Skeletal muscle satellite cell (primary cell): ENCODE measurements around the gene SFXN5.
"Not testable (repeated sequence)": the region's sequence is repeated elsewhere in the genome, so short reads cannot be mapped to it uniquely, and the experiment has no call there.

Experiments
- H3K27me3 ChIP-seq: 2 replicates; pipeline ENCODE4 v1.7.0; 2013; ENCODE audit warnings: low read length; ENCODE audit not compliant: control insufficient read depth, insufficient read depth
- H3K36me3 ChIP-seq: 2 replicates; pipeline ENCODE4 v1.7.0; 2013; ENCODE audit warnings: mild to moderate bottlenecking, control low read depth, low read length; ENCODE audit not compliant: insufficient read depth
- H3K4me1 ChIP-seq: 2 replicates; pipeline ENCODE4 v1.7.0; 2013; ENCODE audit warnings: low read length; ENCODE audit not compliant: control insufficient read depth, insufficient read depth
- H3K4me2 ChIP-seq: 2 replicates; pipeline ENCODE4 v1.7.0; 2013; ENCODE audit warnings: mild to moderate bottlenecking, low read length
- H3K4me3 ChIP-seq: 2 replicates; pipeline ENCODE4 v1.7.0; 2013; ENCODE audit warnings: low read length
- H3K9ac ChIP-seq: 2 replicates; pipeline ENCODE4 v1.7.0; 2013; ENCODE audit warnings: mild to moderate bottlenecking, low read depth, low read length, moderate library complexity
- H3K9me3 ChIP-seq: replicated peaks from 2 replicates; pipeline ENCODE4 v1.7.0; 2013; ENCODE audit warnings: mild to moderate bottlenecking, control low read depth, low read length

Gene SFXN5

DNA sequence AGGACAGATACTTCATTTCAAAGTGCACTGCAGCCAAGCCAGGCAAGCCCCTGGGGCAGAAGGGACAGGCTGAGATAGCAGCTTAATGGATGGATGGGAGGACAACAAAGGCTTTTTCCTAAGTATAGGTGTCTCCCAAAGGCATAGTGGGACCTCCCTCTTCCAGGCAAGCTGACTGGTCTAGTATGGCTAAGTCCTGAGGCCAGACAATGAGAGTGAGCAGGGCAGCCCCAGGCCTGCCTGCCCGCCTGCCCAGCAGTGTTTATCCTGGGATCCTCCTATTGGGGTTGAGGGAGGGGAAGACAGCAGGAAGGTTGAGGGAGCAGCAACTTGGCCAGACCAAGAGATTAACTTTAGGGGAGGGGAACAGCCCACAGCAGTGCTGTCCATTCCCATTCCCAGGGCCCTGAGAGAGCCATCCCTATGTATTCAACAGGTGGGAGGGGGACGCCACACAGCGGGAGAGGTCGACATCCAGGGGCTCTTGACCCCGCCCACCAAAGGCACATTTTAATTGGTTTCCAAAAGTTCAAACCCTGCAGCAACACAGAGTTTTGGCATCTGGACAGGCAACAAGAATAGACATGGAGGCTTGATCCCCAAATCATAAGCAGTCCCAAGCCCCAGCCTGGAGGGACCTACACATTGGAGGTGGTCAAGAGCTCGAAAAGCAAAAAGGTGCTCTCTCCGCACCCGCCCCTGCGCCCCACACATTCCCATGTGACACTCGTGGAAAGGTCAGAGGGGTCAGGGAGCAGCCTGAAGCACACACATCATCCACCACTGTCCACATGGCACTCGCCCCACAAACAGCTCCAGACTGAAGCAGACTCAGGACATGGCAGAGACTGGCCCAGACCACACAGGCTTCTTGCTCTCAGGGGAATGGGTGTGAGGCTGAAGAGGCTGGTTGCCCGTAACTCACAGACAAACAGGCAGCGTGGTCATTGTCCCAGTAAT lies 2.9 kb upstream of the SFXN5 start:
- Histone ChIP-seq H3K4me1 (peaks cover 14% of the 10 kb centered on the region), H3K9me3 (no peaks in the 10 kb centered on the region), H3K4me3 (no peak overlapping the region), H3K27me3 (no peaks in the 10 kb centered on the region), H3K9ac (no peak overlapping the region), H3K4me2 (no peak overlapping the region), H3K36me3 (peaks cover 32% of the 10 kb centered on the region)

DNA sequence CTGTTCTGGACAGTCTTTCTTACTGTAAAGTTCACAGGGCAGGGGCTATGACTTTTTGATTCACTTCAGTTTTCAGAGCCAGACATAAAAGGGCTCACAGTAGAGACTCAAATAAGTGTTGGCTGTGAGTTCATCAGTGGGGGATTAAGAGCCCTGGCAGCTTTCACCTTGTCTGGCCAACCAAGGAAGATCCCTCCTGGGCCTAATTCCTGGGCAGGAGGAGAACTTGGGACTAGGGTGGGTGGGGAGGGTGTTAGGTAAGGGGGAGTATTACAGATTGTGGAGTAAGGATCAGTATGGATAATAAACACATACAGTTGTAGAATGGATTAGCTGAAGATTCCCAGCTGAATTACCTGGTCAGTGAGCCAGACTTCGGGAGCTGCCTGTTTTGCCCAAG lies 904 bp upstream of the SFXN5 start:
- H3K9me3 ChIP-seq: no peaks in the 10 kb centered on the region
- H3K36me3 ChIP-seq: peaks cover 22% of the 10 kb centered on the region
- peak overlapping the region; percentile 96 for H3K4me2 ChIP-seq
- peaks cover 19% of the 10 kb centered on the region for H3K4me1 ChIP-seq
- H3K4me3 ChIP-seq: peak overlapping the region; percentile 92
- peak overlapping the region; percentile 93 for H3K9ac ChIP-seq
- no peaks in the 10 kb centered on the region for H3K27me3 ChIP-seq

DNA sequence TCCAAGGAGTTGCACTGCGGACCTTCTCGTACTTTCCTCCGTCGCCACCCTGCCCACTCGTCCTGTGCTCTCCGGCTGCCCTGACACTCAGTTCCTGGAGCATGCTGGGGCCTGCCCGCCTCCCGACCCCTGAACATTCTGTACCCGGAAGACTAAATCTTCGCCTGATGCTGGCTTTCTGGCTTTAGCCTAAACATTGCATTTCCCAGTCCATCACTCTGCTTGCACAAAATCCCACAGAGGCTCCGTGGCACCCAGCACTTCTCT lies 550 bp upstream of the SFXN5 start:
- peak overlapping the region; percentile 96 for H3K4me2 ChIP-seq
- no peaks in the 10 kb centered on the region for H3K9me3 ChIP-seq
- peak overlapping the region; percentile 93 for H3K9ac ChIP-seq
- peak overlapping the region; percentile 92 for H3K4me3 ChIP-seq
- peaks cover 22% of the 10 kb centered on the region for H3K36me3 ChIP-seq
- no peaks in the 10 kb centered on the region for H3K27me3 ChIP-seq
- H3K4me1 ChIP-seq: peaks cover 19% of the 10 kb centered on the region

DNA sequence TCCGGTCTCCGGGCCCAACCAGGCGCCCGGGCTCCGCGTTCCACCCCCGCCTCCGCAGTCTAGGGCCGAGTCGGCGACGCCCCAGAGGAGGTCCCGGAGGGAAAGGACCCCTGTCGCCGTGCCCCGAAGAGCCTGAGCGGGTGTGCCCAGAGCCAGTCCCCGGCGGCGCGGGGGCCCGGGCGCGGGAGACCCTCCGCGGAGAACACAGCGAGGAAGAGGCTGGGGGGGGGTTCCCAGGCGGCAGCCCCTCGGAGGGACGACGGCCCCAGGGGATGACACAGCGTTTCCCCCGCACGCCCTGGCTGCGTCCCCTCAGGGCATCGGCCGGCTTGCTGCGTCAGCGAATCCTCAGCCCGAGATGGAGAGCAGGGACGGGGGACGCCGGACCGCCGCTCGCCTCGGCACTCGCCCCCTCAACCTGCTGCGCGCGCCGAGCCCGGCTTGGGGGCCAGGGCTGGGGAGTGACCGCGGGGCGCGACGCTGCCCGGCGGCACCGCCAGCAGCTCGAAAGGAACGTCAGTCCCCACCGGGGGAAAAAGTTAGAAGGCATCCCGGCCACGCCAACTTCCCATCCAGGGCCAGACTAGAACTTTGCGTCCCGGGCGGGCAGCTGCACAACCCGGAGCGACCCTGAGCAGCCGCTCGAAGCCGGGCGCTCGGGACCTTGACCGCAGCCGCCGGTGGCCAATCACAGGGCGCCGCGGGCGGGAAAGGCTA lies 711 bp downstream of the SFXN5 start:
- peaks cover 19% of the 10 kb centered on the region for H3K4me1 ChIP-seq
- H3K4me3 ChIP-seq: peak overlapping the region; percentile 92
- peaks cover 19% of the 10 kb centered on the region for H3K36me3 ChIP-seq
- H3K9ac ChIP-seq: peak overlapping the region; percentile 93
- no peaks in the 10 kb centered on the region for H3K9me3 ChIP-seq
- no peaks in the 10 kb centered on the region for H3K27me3 ChIP-seq
- peak overlapping the region; percentile 96 for H3K4me2 ChIP-seq

DNA sequence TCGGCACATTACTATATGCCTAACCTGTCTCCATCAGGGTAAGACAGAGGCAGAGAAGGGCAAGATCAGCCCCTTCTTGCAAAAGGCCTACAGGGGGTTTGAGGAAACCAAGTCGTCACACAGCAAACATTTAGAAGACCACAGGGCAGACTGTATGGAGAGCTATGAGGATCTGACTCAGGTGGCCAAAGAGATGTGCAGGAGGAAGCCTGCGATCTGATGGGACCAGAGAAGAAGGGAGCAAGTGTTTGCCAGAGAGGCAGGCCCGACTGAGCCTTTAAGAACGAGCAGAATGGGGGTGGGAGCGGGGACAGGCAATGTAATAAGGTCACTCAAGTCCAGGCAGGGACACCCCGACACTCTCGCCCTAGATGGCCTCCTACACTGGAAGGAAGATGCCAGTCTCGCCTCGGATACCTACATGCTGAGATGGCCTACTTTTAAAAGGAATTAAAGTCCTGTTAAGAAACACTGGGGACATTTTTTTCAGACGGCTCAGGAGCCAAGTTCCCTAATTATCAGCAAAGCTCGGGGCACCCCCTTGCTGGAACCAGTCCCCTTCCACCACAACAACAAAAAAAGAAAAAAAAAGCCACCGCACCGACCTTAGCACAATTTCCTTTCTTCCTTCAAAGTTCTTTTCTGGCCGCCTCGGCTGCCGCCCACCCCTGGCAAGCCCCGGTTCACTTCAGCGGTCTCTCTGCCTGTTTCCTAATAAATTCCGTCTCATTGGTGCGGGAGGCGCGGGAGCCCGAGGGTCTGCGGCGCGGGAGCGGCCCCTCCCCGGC lies 1.5 kb downstream of the SFXN5 start:
- Histone ChIP-seq H3K27me3 (no peaks in the 10 kb centered on the region), H3K4me1 (peaks cover 19% of the 10 kb centered on the region)

GRCh38 chr2:73069041-73069854 lies 2.3 kb downstream of the SFXN5 start:
- Histone ChIP-seq H3K9me3 (no peaks in the 10 kb centered on the region), H3K36me3 (peaks cover 7% of the 10 kb centered on the region), H3K4me1 (peaks cover 26% of the 10 kb centered on the region), H3K27me3 (no peaks in the 10 kb centered on the region), H3K4me2 (peak overlapping the region; percentile 96), H3K9ac (peak overlapping the region; percentile 93), H3K4me3 (peak overlapping the region; percentile 92)

More for the DNA sequence above, 1.5 kb downstream of the SFXN5 start:
- peak overlapping the region; percentile 96 for H3K4me2 ChIP-seq
- H3K36me3 ChIP-seq: peaks cover 14% of the 10 kb centered on the region
- H3K9ac ChIP-seq: peak overlapping the region; percentile 93
- no peaks in the 10 kb centered on the region for H3K9me3 ChIP-seq
- H3K4me3 ChIP-seq: peak overlapping the region; percentile 92

DNA sequence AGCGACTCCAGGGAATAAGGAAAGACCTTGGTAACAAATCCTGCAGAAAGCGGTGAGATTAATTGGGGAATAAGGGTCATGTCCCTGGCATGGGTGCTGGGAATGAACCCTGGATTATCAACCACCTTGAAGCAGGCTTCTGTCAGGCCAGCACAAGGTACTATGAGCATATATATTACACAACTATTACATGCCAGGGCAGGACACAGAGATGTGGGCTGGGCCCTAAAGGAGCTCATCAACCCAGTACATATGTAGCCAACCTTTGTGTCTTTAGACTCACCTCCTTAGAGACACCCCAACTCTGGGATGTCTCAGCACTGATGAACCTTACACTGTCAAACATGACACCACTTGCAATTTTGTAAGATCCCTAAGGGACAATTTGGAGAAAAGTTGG lies 3.4 kb downstream of the SFXN5 start:
- no peaks in the 10 kb centered on the region for H3K9me3 ChIP-seq
- no peak overlapping the region for H3K4me3 ChIP-seq
- H3K9ac ChIP-seq: no peak overlapping the region
- no peak overlapping the region for H3K4me2 ChIP-seq
- H3K27me3 ChIP-seq: no peaks in the 10 kb centered on the region
- no peaks in the 10 kb centered on the region for H3K36me3 ChIP-seq
- H3K4me1 ChIP-seq: peaks cover 37% of the 10 kb centered on the region

- H3K9me3 ChIP-seq: no peaks in the 10 kb centered on the region
- no peak overlapping the region for H3K9ac ChIP-seq
- H3K27me3 ChIP-seq: no peaks in the 10 kb centered on the region
- no peak overlapping the region for H3K4me3 ChIP-seq
- H3K36me3 ChIP-seq: no peaks in the 10 kb centered on the region
- H3K4me2 ChIP-seq: no peak overlapping the region
- peaks cover 39% of the 10 kb centered on the region for H3K4me1 ChIP-seq
Observed at GRCh38 chr2:73067043-73067442, 4.5 kb downstream of the SFXN5 start.

DNA sequence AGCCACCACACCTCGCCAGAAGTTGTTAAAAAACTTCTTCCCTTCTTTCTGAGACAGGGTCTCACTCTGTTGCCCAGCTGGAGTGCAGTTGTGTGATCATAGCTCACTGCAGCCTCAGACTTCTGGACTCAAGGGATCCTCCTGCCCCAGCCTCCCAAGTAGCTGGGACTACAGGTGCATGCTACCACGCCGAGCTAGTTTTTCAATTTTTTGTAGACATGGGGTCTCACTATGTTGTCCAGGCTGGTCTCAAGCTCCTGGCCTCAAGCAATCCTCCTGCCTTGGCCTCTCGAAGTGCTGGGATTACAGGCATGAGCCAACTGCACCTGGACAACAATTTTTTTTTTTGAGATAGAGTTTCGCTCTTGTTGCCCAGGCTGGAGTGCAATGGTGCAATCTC lies 6.4 kb downstream of the SFXN5 start:
- H3K27me3 ChIP-seq: not testable (repeated sequence)

GRCh38 chr2:73063909-73064875 lies 7.3 kb downstream of the SFXN5 start:
- Histone ChIP-seq H3K4me2 (peak overlapping the region; percentile 57), H3K4me3 (peak overlapping the region; percentile 10), H3K4me1 (peaks cover 27% of the 10 kb centered on the region), H3K27me3 (no peaks in the 10 kb centered on the region), H3K36me3 (no peaks in the 10 kb centered on the region), H3K9me3 (no peaks in the 10 kb centered on the region), H3K9ac (peak overlapping the region; percentile 40)

More for the DNA sequence above, 6.4 kb downstream of the SFXN5 start:
- H3K4me1 ChIP-seq: peaks cover 36% of the 10 kb centered on the region
- not testable (repeated sequence) for H3K9ac ChIP-seq, H3K9me3 ChIP-seq, H3K36me3 ChIP-seq, H3K4me3 ChIP-seq, H3K4me2 ChIP-seq
